Measurements from ENCODE around the gene MYOD1.

MYOD1 gene

GRCh38 chr11:17763703-17764102 lies 44.3 kb downstream of the MYOD1 start:
- no peak for DNase-seq (ENCODE audit: low read depth in 1 of 2, low spot score in 1 of 2)
- H3K4me3 ChIP-seq (replicated peaks; ENCODE audit: insufficient read depth, low read length), result no peak overlapping the region
- no peaks in the 10 kb centered on the region for H3K27me3 ChIP-seq (ENCODE audit: insufficient read depth, poor library complexity, severe bottlenecking)
- TF ChIP-seq, protein P1, sequence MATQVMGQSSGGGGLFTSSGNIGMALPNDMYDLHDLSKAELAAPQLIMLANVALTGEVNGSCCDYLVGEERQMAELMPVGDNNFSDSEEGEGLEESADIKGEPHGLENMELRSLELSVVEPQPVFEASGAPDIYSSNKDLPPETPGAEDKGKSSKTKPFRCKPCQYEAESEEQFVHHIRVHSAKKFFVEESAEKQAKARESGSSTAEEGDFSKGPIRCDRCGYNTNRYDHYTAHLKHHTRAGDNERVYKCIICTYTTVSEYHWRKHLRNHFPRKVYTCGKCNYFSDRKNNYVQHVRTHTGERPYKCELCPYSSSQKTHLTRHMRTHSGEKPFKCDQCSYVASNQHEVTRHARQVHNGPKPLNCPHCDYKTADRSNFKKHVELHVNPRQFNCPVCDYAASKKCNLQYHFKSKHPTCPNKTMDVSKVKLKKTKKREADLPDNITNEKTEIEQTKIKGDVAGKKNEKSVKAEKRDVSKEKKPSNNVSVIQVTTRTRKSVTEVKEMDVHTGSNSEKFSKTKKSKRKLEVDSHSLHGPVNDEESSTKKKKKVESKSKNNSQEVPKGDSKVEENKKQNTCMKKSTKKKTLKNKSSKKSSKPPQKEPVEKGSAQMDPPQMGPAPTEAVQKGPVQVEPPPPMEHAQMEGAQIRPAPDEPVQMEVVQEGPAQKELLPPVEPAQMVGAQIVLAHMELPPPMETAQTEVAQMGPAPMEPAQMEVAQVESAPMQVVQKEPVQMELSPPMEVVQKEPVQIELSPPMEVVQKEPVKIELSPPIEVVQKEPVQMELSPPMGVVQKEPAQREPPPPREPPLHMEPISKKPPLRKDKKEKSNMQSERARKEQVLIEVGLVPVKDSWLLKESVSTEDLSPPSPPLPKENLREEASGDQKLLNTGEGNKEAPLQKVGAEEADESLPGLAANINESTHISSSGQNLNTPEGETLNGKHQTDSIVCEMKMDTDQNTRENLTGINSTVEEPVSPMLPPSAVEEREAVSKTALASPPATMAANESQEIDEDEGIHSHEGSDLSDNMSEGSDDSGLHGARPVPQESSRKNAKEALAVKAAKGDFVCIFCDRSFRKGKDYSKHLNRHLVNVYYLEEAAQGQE (IDR thresholded peaks at IDR 0.05; ENCODE audit: insufficient replicate concordance, low read depth), result no peak
- TF ChIP-seq, protein P2, sequence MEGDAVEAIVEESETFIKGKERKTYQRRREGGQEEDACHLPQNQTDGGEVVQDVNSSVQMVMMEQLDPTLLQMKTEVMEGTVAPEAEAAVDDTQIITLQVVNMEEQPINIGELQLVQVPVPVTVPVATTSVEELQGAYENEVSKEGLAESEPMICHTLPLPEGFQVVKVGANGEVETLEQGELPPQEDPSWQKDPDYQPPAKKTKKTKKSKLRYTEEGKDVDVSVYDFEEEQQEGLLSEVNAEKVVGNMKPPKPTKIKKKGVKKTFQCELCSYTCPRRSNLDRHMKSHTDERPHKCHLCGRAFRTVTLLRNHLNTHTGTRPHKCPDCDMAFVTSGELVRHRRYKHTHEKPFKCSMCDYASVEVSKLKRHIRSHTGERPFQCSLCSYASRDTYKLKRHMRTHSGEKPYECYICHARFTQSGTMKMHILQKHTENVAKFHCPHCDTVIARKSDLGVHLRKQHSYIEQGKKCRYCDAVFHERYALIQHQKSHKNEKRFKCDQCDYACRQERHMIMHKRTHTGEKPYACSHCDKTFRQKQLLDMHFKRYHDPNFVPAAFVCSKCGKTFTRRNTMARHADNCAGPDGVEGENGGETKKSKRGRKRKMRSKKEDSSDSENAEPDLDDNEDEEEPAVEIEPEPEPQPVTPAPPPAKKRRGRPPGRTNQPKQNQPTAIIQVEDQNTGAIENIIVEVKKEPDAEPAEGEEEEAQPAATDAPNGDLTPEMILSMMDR (IDR thresholded peaks at IDR 0.05; ENCODE audit: insufficient read depth, low read length), result no peak
- TF ChIP-seq SPI1 (IDR thresholded peaks at IDR 0.05; ENCODE audit: borderline replicate concordance, low read depth) (no peak), POLR2AphosphoS5 (IDR thresholded peaks at IDR 0.05; ENCODE audit: low read depth) (no peak), GABPA (IDR thresholded peaks at IDR 0.05; ENCODE audit: low read depth) (no peak)
- H3K27ac ChIP-seq (replicated peaks), result no peak overlapping the region

GRCh38 chr11:17764446-17765218 lies 45.3 kb downstream of the MYOD1 start:
- no peak overlapping the region for H3K27ac ChIP-seq (replicated peaks)
- TF ChIP-seq SPI1 (IDR thresholded peaks at IDR 0.05; ENCODE audit: borderline replicate concordance, low read depth) (no peak), POLR2AphosphoS5 (IDR thresholded peaks at IDR 0.05; ENCODE audit: low read depth) (no peak), GABPA (IDR thresholded peaks at IDR 0.05; ENCODE audit: low read depth) (no peak)
- TF ChIP-seq, protein P2 (IDR thresholded peaks at IDR 0.05; ENCODE audit: insufficient read depth, low read length), result no peak
- TF ChIP-seq, protein P1 (IDR thresholded peaks at IDR 0.05; ENCODE audit: insufficient replicate concordance, low read depth), result no peak
- DNase-seq (ENCODE audit: low read depth in 1 of 2, low spot score in 1 of 2), result no peak
- no peaks in the 10 kb centered on the region for H3K27me3 ChIP-seq (ENCODE audit: insufficient read depth, poor library complexity, severe bottlenecking)
- H3K4me3 ChIP-seq (replicated peaks; ENCODE audit: insufficient read depth, low read length), result no peak overlapping the region

GRCh38 chr11:17765356-17766072 lies 46.1 kb downstream of the MYOD1 start:
- Histone ChIP-seq H3K27ac (replicated peaks) (no peak overlapping the region), H3K4me3 (replicated peaks; ENCODE audit: insufficient read depth, low read length) (no peak overlapping the region), H3K27me3 (ENCODE audit: insufficient read depth, poor library complexity, severe bottlenecking) (no peaks in the 10 kb centered on the region)
- TF ChIP-seq SPI1 (IDR thresholded peaks at IDR 0.05; ENCODE audit: borderline replicate concordance, low read depth) (no peak), GABPA (IDR thresholded peaks at IDR 0.05; ENCODE audit: low read depth) (no peak), POLR2AphosphoS5 (IDR thresholded peaks at IDR 0.05; ENCODE audit: low read depth) (no peak)
- TF ChIP-seq, protein P1 (IDR thresholded peaks at IDR 0.05; ENCODE audit: insufficient replicate concordance, low read depth), result no peak
- TF ChIP-seq, protein P2 (IDR thresholded peaks at IDR 0.05; ENCODE audit: insufficient read depth, low read length), result no peak
- DNase-seq (ENCODE audit: low read depth in 1 of 2, low spot score in 1 of 2), result no peak
